Spleen (tissue), 13 donors: Measurements from ENCODE around the gene SLC22A1. TPM values are rescaled to one million over a fixed set of nuclear protein-coding genes. Genes with fewer than 3 reads are reported as not detected.
A peak's percentile ranks its signal among the peaks of the same experiment; 100 is the strongest.

ENCODE experiments used
- DNase-seq: peaks from one replicate; pipeline ENCODE4 v3.0.0-alpha.2; 2020
- H3K27ac ChIP-seq, 8 donors: fragments of 200-600 bp; sonication (generic) in 7 of 8; 1 replicate in 4 of 8; 2 replicates in 4 of 8; pipeline versions ENCODE4 v1.5.0 to v1.8.0; 2016 to 2021; ENCODE audit warnings: inconsistent platforms in 4 of 8, mild to moderate bottlenecking in 4 of 8, moderate library complexity in 1 of 8
- H3K27me3 ChIP-seq, 7 donors: fragments of 200-600 bp; sonication (generic) in 6 of 7; replicated peaks in 1 of 7; 1 replicate in 4 of 7; 2 replicates in 3 of 7; pipeline versions ENCODE4 v1.5.0 to v1.8.0; 2016 to 2021; ENCODE audit warnings: inconsistent platforms in 3 of 7, mild to moderate bottlenecking in 1 of 7
- H3K36me3 ChIP-seq, 6 donors: fragments of 200-600 bp; sonication (generic) in 5 of 6; 1 replicate in 4 of 6; 2 replicates in 2 of 6; pipeline versions ENCODE4 v1.5.0 to v1.8.0; 2016 to 2021; ENCODE audit warnings: inconsistent platforms in 2 of 6
- H3K4me1 ChIP-seq, 6 donors: fragments of 200-600 bp; sonication (generic) in 5 of 6; 1 replicate in 3 of 6; 2 replicates in 3 of 6; pipeline versions ENCODE4 v1.5.0 to v1.8.0; 2016 to 2021; ENCODE audit warnings: inconsistent platforms in 3 of 6
- H3K4me3 ChIP-seq, 8 donors: fragments of 200-600 bp; sonication (generic) in 7 of 8; 1 replicate in 4 of 8; 2 replicates in 4 of 8; pipeline versions ENCODE4 v1.5.0 to v1.8.0; 2016 to 2021; ENCODE audit warnings: inconsistent platforms in 4 of 8, mild to moderate bottlenecking in 4 of 8, moderate library complexity in 2 of 8
- H3K9me3 ChIP-seq, 8 donors: fragments of 200-600 bp; sonication (generic) in 7 of 8; 1 replicate in 4 of 8; 2 replicates in 4 of 8; pipeline versions ENCODE4 v1.5.0 to v1.8.0; 2016 to 2021; ENCODE audit warnings: inconsistent platforms in 4 of 8
- CTCF ChIP-seq, 11 experiments: fragments of 200-600 bp in 7 of 11; fragments of 450-650 bp in 4 of 11; sonication (generic) in 4 of 11; IDR thresholded peaks in 8 of 11; conservative IDR thresholded peaks in 3 of 11; 1 replicate in 7 of 11; 2 replicates in 4 of 11; pipeline versions ENCODE4 v1.4.0 to v1.8.0; 2016 to 2021; ENCODE audit warnings: antibody characterized with exemption in 11 of 11, inconsistent platforms in 4 of 11, mild to moderate bottlenecking in 1 of 11
- POLR2A ChIP-seq, 3 donors: fragments of 450-650 bp; IDR thresholded peaks; one replicate each; pipeline ENCODE4 v1.5.1; 2017; ENCODE audit warnings: antibody characterized with exemption in 3 of 3, mild to moderate bottlenecking in 1 of 3
- POLR2AphosphoS5 ChIP-seq, 3 donors: sonication (generic); formaldehyde crosslinking; IDR thresholded peaks; one replicate each; pipeline ENCODE4 v1.5.1; 2017; ENCODE audit warnings: antibody characterized with exemption in 3 of 3
- WGBS, 5 donors: extraction: QIAGEN DNeasy Blood & Tissue Kit in 3 of 5; methylation state at CpG; one replicate each; pipeline versions ENCODE4 v1.1.5 to v1.1.7; 2013 to 2018; 5-methylcytosine and 5-hydroxymethylcytosine counted together
- intact Hi-C: fragments of 100-400 bp; cut with DNase I; formaldehyde crosslinking; loops from one replicate; pipeline ENCODE4 v1.15.0; 2023; ENCODE audit warnings: low total_unique reads
- long read RNA-seq, 2 donors: transcript quantifications; one replicate each; lab custom pipeline, GENCODE V29; 2026
- polyA plus RNA-seq, 3 donors: library from polyadenylated mRNA; stranded (reverse); fragments of 200-250 nt; gene quantifications; one replicate each; pipeline ENCODE4 v1.2.1, GENCODE V29; 2013
- total RNA-seq, 7 donors: library from RNA; depleted of rRNA in 3 of 7; stranded (reverse); fragments of >200 nt in 3 of 7; fragmentation: NEBNext Ultra II Directional in 4 of 7; extraction: Animal tissue kit (Norgen Biotek cat#: 25700) in 4 of 7; gene quantifications; one replicate each; pipeline versions ENCODE4 v1.1.0 to v1.2.1, GENCODE V29; 2016 to 2021
- donor health status: healthy with polysubstance abuse.
- donor health status: DM: no; HTN: no; CAD: no; lungs with moderate emphysema.
- donor health status: DM: no; HTN: no; CAD: no.
- donor health status: Bipolar disorder and iron deficiency.
- donor health status: healthy.
- donor health status: DM: no; HTN: no; CAD: no.
- donor health status: DM: yes; HTN: yes; CAD: no.

SLC22A1 gene
- 1 to 10 TPM; 2.4 to 6.1 (median 4.6) TPM for total RNA-seq
- 1 to 10 TPM in 2 of 3 donors, under 1 TPM in 1; 0.23 to 2.8 (median 1.3) TPM for polyA plus RNA-seq
- long read RNA-seq, donor 1: 0 reads
- long read RNA-seq, donor 2: 0 reads

- no peak within 1 kb of the TSS for H3K4me3 ChIP-seq
- H3K27me3 ChIP-seq: no peaks in the 10 kb centered on the region
- peak; percentile 27 for DNase-seq
- H3K36me3 ChIP-seq: peaks cover 0 to 49% (median 7%) of the 10 kb centered on the region in 6 donors
- intact Hi-C loops: no loop called here
- peaks cover 0 to 16% (median 3%) of the 10 kb centered on the region in 8 donors for H3K9me3 ChIP-seq
- no peak for TF ChIP-seq POLR2A (IDR thresholded peaks at IDR 0.05)
- no peak for TF ChIP-seq POLR2AphosphoS5 (IDR thresholded peaks at IDR 0.05)
- no peak for TF ChIP-seq CTCF (IDR thresholded peaks at IDR 0.05 in 8 of 11, conservative IDR thresholded peaks at IDR 0.05 in 3 of 11)
- H3K27ac ChIP-seq: no peak within 1 kb of the TSS
- no peaks in the 10 kb centered on the region for H3K4me1 ChIP-seq
- WGBS, 5 donors: 90 to 93% (median 91%) methylated on average over 8 of the region's 8 CpGs
These were observed at the start of gene SLC22A1 for GRCh38 chr6:160121558-160121957. Gene SLC22A1 (plus strand): TSS chr6:160121815. CDS start chr6:160121936, 121 bp downstream.

GRCh38 chr6:160073272-160073671, 48.3 kb upstream of the SLC22A1 start:
- Histone ChIP-seq H3K4me1 (peaks cover 0 to 30% (median 25%) of the 10 kb centered on the region in 6 donors), H3K27me3 (no peaks in the 10 kb centered on the region), H3K27ac (no peak overlapping the region), H3K36me3 (peaks cover 7 to 100% (median 98%) of the 10 kb centered on the region in 6 donors), H3K4me3 (no peak overlapping the region), H3K9me3 (no peaks in the 10 kb centered on the region)
- intact Hi-C loops: no loop called here
- TF ChIP-seq POLR2AphosphoS5 (IDR thresholded peaks at IDR 0.05) (peak in 1 of 3 donors; percentile 55), POLR2A (IDR thresholded peaks at IDR 0.05) (no peak), CTCF (IDR thresholded peaks at IDR 0.05 in 8 of 11, conservative IDR thresholded peaks at IDR 0.05 in 3 of 11) (no peak)
- no peak for DNase-seq
- 86 to 98% (median 93%) methylated on average over 7 to 9 of the region's 9 CpGs for WGBS, 5 donors

- peaks cover 12 to 100% (median 98%) of the 10 kb centered on the region in 6 donors for H3K36me3 ChIP-seq
These were observed 45.6 kb upstream of the SLC22A1 start for GRCh38 chr6:160076009-160076408.

More at GRCh38 chr6:160076009-160076408, 45.6 kb upstream of the SLC22A1 start:
- no peaks in the 10 kb centered on the region for H3K9me3 ChIP-seq
- TF ChIP-seq POLR2A (IDR thresholded peaks at IDR 0.05) (no peak), CTCF (IDR thresholded peaks at IDR 0.05 in 8 of 11, conservative IDR thresholded peaks at IDR 0.05 in 3 of 11) (no peak), POLR2AphosphoS5 (IDR thresholded peaks at IDR 0.05) (no peak)
- no peak for DNase-seq
- 76 to 94% (median 90%) methylated on average over 5 of the region's 5 CpGs for WGBS, 5 donors
- H3K4me1 ChIP-seq: peaks cover 0 to 3% (median 0%) of the 10 kb centered on the region in 6 donors
- H3K27me3 ChIP-seq: no peaks in the 10 kb centered on the region
- intact Hi-C loops: no loop called here
- no peak overlapping the region for H3K4me3 ChIP-seq
- no peak overlapping the region for H3K27ac ChIP-seq
